HCT116 (cell line): ENCODE data around the gene HOXD11. TPM values are rescaled to one million over a fixed set of nuclear protein-coding genes. Genes with fewer than 3 reads are reported as not detected.

Experiments
- ATAC-seq: fragments of 200-7000 bp; cut with Tn5 transposase; 2 replicates; pipeline ENCODE4 v1.9.1; 2020; ENCODE audit warnings: mild to moderate bottlenecking, moderate library complexity
- BruUV-seq: library from RNA; stranded (reverse); fragments of 400-500 nt; replicated peaks from 2 replicates; lab custom pipeline; 2021; lab: Mats Ljungman, UMichigan
- CTCF ChIA-PET: fragments of 300-600 bp; sonication (Branson Sonifier 250); formaldehyde crosslinking; loops from one replicate; lab custom pipeline; 2021; ENCODE audit warnings: antibody characterized with exemption; lab: Charles Lee
- POLR2A ChIA-PET: fragments of 300-600, 350-600 bp; sonication (Branson Sonifier 250); formaldehyde crosslinking; loops from one replicate; lab custom pipeline; 2021; ENCODE audit warnings: antibody characterized with exemption; lab: Charles Lee
- RAD21 ChIA-PET, 2 experiments: fragments of 300-600 bp; sonication (Branson Sonifier 250); formaldehyde crosslinking; loops; one replicate each; lab custom pipeline; 2023; ENCODE audit warnings: low total read pairs in 2 of 2; ENCODE audit not compliant: uncharacterized antibody in 2 of 2, unreplicated experiment in 2 of 2, low non-redundant PET in 1 of 2; lab: Charles Lee
- DNase-seq: peaks from one replicate; pipeline ENCODE4 v3.0.0-alpha.2; 2010; ENCODE audit warnings: low read depth, low spot score
- H2AFZ ChIP-seq: fragments of 200-600 bp; shearing (Covaris generic), sonication (generic); 2 replicates; pipeline ENCODE4 v1.6.1; 2017; ENCODE audit warnings: low read depth, mixed run types, mixed read lengths, antibody characterized with exemption, low read length; ENCODE audit not compliant: poor library complexity, severe bottlenecking
- H3K27ac ChIP-seq: 2 replicates; pipeline ENCODE4 v1.5.1; 2012; ENCODE audit warnings: low read depth, low read length
- H3K27me3 ChIP-seq: fragments of 200-600 bp; sonication (generic); 2 replicates; pipeline ENCODE4 v1.6.1; 2016; ENCODE audit warnings: mixed run types, low read length, mixed read lengths; ENCODE audit not compliant: insufficient read depth
- H3K36me3 ChIP-seq, 2 experiments: fragments of 200-500 bp in 1 of 2; fragments of 200-600 bp in 1 of 2; sonication (Bioruptor generic) in 1 of 2; sonication (generic) in 1 of 2; 2 replicates each; pipeline versions ENCODE4 v1.5.1 to v1.6.1; 2014 to 2016; ENCODE audit warnings: low read length in 2 of 2, inconsistent platforms in 1 of 2, mixed read lengths in 1 of 2, mixed run types in 1 of 2; ENCODE audit not compliant: insufficient read depth in 2 of 2, control insufficient read depth in 1 of 2
- H3K4me1 ChIP-seq, 2 experiments: fragments of 200-600 bp in 1 of 2; sonication (generic) in 1 of 2; 2 replicates each; pipeline versions ENCODE4 v1.5.1 to v1.6.1; 2012 to 2017; ENCODE audit warnings: low read length in 2 of 2, inconsistent platforms in 1 of 2, mild to moderate bottlenecking in 1 of 2, mixed read lengths in 1 of 2, mixed run types in 1 of 2, moderate library complexity in 1 of 2; ENCODE audit not compliant: insufficient read depth in 2 of 2, control insufficient read depth in 1 of 2
- H3K4me2 ChIP-seq: fragments of 200-600 bp; sonication (generic); 2 replicates; pipeline ENCODE4 v1.6.1; 2017; ENCODE audit warnings: mixed run types, low read length, mixed read lengths
- H3K4me3 ChIP-seq, 2 experiments: fragments of 200-600 bp in 1 of 2; sonication (generic) in 1 of 2; replicated peaks in 1 of 2; 2 replicates each; pipeline ENCODE4 v1.5.1; 2011 to 2016; ENCODE audit warnings: low read length in 2 of 2, control low read depth in 1 of 2, low read depth in 1 of 2, mild to moderate bottlenecking in 1 of 2, mixed read lengths in 1 of 2, mixed run types in 1 of 2
- H3K79me2 ChIP-seq: fragments of 200-600 bp; sonication (generic); 2 replicates; pipeline ENCODE4 v1.6.1; 2017; ENCODE audit warnings: mild to moderate bottlenecking, mixed run types, low read length, moderate library complexity, mixed read lengths; ENCODE audit not compliant: insufficient read depth
- H3K9ac ChIP-seq: fragments of 200-600 bp; sonication (generic); 2 replicates; pipeline ENCODE4 v1.6.1; 2016; ENCODE audit warnings: low read length, mixed read lengths
- H3K9me2 ChIP-seq: fragments of 200-600 bp; sonication (generic), shearing (Covaris generic); 2 replicates; pipeline ENCODE4 v1.6.1; 2017; ENCODE audit warnings: mixed run types, mild to moderate bottlenecking, moderate library complexity; ENCODE audit not compliant: insufficient read depth
- H3K9me3 ChIP-seq, 2 experiments: fragments of 200-500 bp in 1 of 2; fragments of 200-600 bp in 1 of 2; sonication (Bioruptor generic) in 1 of 2; sonication (generic) in 1 of 2; 2 replicates each; pipeline ENCODE4 v1.6.1; 2014 to 2017; ENCODE audit warnings: low read length in 2 of 2, mixed read lengths in 2 of 2, inconsistent platforms in 1 of 2, low read depth in 1 of 2, mild to moderate bottlenecking in 1 of 2, mixed run types in 1 of 2, moderate library complexity in 1 of 2; ENCODE audit not compliant: control insufficient read depth in 1 of 2, insufficient read depth in 1 of 2
- H4K20me1 ChIP-seq: fragments of 200-600 bp; sonication (generic), shearing (Covaris generic); 2 replicates; pipeline ENCODE4 v1.6.1; 2017; ENCODE audit warnings: mixed run types, mild to moderate bottlenecking, moderate library complexity; ENCODE audit not compliant: insufficient read depth
- EGR1 ChIP-seq: IDR thresholded peaks from 2 replicates; pipeline ENCODE4 v1.6.1; 2012; ENCODE audit warnings: low read depth
- EZH2 ChIP-seq: fragments of 200-600 bp; sonication (generic); IDR thresholded peaks from 2 replicates; pipeline ENCODE4 v1.6.1; 2017; ENCODE audit warnings: antibody characterized with exemption, mixed run types
- EZH2phosphoT487 ChIP-seq: fragments of 200-600 bp; IDR thresholded peaks from 2 replicates; pipeline ENCODE4 v1.6.1; 2018; ENCODE audit warnings: antibody characterized with exemption, borderline replicate concordance
- FOSL1 ChIP-seq: IDR thresholded peaks from 2 replicates; pipeline ENCODE4 v1.6.1; 2012; ENCODE audit warnings: low read depth
- JUND ChIP-seq: IDR thresholded peaks from 2 replicates; pipeline ENCODE4 v1.6.1; 2012
- POLR2A ChIP-seq: IDR thresholded peaks from 2 replicates; pipeline ENCODE4 v1.7.0; 2011; ENCODE audit warnings: borderline replicate concordance; ENCODE audit not compliant: insufficient read depth, insufficient read length; ENCODE audit errors: extremely low read depth
- POLR2AphosphoS5 ChIP-seq: IDR thresholded peaks from 2 replicates; pipeline ENCODE4 v1.6.1; 2011; ENCODE audit warnings: mild to moderate bottlenecking, low read depth, low read length, moderate library complexity
- SIN3A ChIP-seq: IDR thresholded peaks from 2 replicates; pipeline ENCODE4 v1.6.1; 2012; ENCODE audit warnings: low read depth
- ZFX ChIP-seq: fragments of 450-650 bp; IDR thresholded peaks from 2 replicates; pipeline ENCODE4 v1.6.1; 2017
- intact Hi-C: fragments of 100-400 bp; cut with micrococcal nuclease; formaldehyde crosslinking; loops from 2 replicates; pipeline ENCODE4 v1.10.0; 2022
- total RNA-seq: library from RNA; stranded (reverse); gene quantifications from one replicate; pipeline ENCODE4 v1.2.1, GENCODE V29; 2021; ENCODE audit not compliant: unreplicated experiment

HOXD11 gene
- total RNA-seq, 1 experiment from 2014 or later, result not detected

GRCh38 chr2:176129813-176130146 lies 22.7 kb downstream of the HOXD11 start:
- H3K79me2 ChIP-seq, result no peaks in the 10 kb centered on the region
- H2AFZ ChIP-seq, result no peak overlapping the region
- H3K27ac ChIP-seq, result peak overlapping the region; percentile 69

GRCh38 chr2:176130147-176130956 lies 23.3 kb downstream of the HOXD11 start:
- intact Hi-C loops, result no loop called here
- Histone ChIP-seq H3K4me3 (peak overlapping the region; percentile 40 to 58), H3K9me2 (no peaks in the 10 kb centered on the region), H3K9me3 (no peaks in the 10 kb centered on the region), H3K36me3 (no peaks in the 10 kb centered on the region), H3K4me1 (peaks cover 6 to 18% of the 10 kb centered on the region in 2 experiments; a peak in 3 of 4 replicates), H3K27ac (peak overlapping the region; percentile 69), H4K20me1 (no peaks in the 10 kb centered on the region), H2AFZ (peak overlapping the region; percentile 96), H3K27me3 (no peaks in the 10 kb centered on the region), H3K79me2 (no peaks in the 10 kb centered on the region), H3K4me2 (peak overlapping the region; percentile 84), H3K9ac (peak overlapping the region; percentile 32)
- RAD21 ChIA-PET, result no interaction called here
- TF ChIP-seq POLR2AphosphoS5 (0 out of 2 replicates have a peak, but pooled peaks have one; percentile 25), EZH2 (no peak), POLR2A (no peak), FOSL1 (no peak), SIN3A (no peak), EGR1 (peak; percentile 77), ZFX (peak; percentile 59)
- BruUV-seq, result no TSS peak
- CTCF ChIA-PET, result interaction anchor here (0.7 to 3.7 kb wide), 7 partner anchors 10 to 524 kb away, joined by 3 to 19 read pairs (median 5); no protein-coding TSS in a partner anchor
- DNase-seq, result no peak
- peak; percentile 72 for ATAC-seq
- POLR2A ChIA-PET, result no interaction called here

More at GRCh38 chr2:176129813-176130146, 22.7 kb downstream of the HOXD11 start:
- ChIA-PET RAD21 (no interaction called here), POLR2A (no interaction called here), CTCF (interaction anchor here (0.7 to 3.7 kb wide), 6 partner anchors 10 to 524 kb away, joined by 3 to 19 read pairs (median 4); no protein-coding TSS in a partner anchor)
- H3K4me1 ChIP-seq, result peaks cover 6 to 17% of the 10 kb centered on the region in 2 experiments; a peak in 3 of 4 replicates
- no peak for DNase-seq
- H3K4me3 ChIP-seq, result peak overlapping the region; percentile 40 to 58
- H3K36me3 ChIP-seq, result no peaks in the 10 kb centered on the region
- H3K9ac ChIP-seq, result peak overlapping the region; percentile 31; the same call in 1 of the 2 replicates
- intact Hi-C loops, result loop anchor here (5.0 kb wide), 3 partner anchors 703 to 1628 kb away; no protein-coding TSS in a partner anchor
- TF ChIP-seq EZH2phosphoT487 (no peak), SIN3A (peak; percentile 49; the same call in 1 of the 2 replicates), POLR2AphosphoS5 (no peak), JUND (no peak)
- no peaks in the 10 kb centered on the region for H3K9me2 ChIP-seq
- no TSS peak for BruUV-seq
- peak overlapping the region; percentile 84 for H3K4me2 ChIP-seq
- no peaks in the 10 kb centered on the region for H3K27me3 ChIP-seq
- no peak for ATAC-seq
- H3K9me3 ChIP-seq, result no peaks in the 10 kb centered on the region
- no peaks in the 10 kb centered on the region for H4K20me1 ChIP-seq
